Transverse colon (tissue), 3 donors: ENCODE data around the gene MBOAT2.

Experiments
- EP300 ChIP-seq: sonication (generic); formaldehyde crosslinking; IDR thresholded peaks from one replicate; pipeline ENCODE4 v1.6.1; 2017; ENCODE audit warnings: antibody characterized with exemption, low read depth
- POLR2A ChIP-seq: fragments of 450-650 bp; IDR thresholded peaks from one replicate; pipeline ENCODE4 v1.6.1; 2016; ENCODE audit warnings: antibody characterized with exemption, mild to moderate bottlenecking, moderate library complexity
- POLR2AphosphoS5 ChIP-seq, 3 donors: sonication (generic); formaldehyde crosslinking; IDR thresholded peaks; one replicate each; pipeline ENCODE4 v1.6.1; 2016; ENCODE audit warnings: antibody characterized with exemption in 3 of 3

GRCh38 chr2:8817221-8817620 is 186.3 kb downstream of the MBOAT2 start:
- TF ChIP-seq POLR2A (no peak), POLR2AphosphoS5 (IDR thresholded peaks at IDR 0.05) (no peak), EP300 (no peak)
